ENCODE results near the gene WWOX. TPM values are rescaled to one million over a fixed set of nuclear protein-coding genes. Genes with fewer than 3 reads are reported as not detected.

WWOX gene
- total and polyA plus RNA-seq, 2 of the 13 experiments (the other 11 are each of a cell fraction or from before 2014, with no cell fraction given), result 9.1 to 37.4 TPM

DNA sequence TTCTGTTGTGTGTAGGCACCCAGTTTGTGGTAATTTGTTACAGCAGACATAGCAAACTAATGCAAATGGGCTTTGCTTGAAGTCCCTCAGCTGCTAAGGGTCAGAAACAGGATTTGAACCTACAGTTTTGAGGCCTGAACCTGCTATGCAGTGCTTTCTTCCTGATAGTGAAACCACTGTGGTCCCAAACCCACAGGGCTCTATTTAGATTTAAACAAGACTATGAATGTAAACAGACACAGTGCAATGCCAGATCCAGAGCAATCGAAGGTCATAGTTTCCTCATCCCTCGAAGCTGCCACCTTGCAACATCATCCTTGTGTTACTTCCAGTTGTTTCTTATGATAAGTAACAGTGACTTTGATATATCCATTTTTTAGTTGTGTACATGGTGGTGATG lies 630.2 kb downstream of the WWOX start (continued):
- TF ChIP-seq, protein P1, sequence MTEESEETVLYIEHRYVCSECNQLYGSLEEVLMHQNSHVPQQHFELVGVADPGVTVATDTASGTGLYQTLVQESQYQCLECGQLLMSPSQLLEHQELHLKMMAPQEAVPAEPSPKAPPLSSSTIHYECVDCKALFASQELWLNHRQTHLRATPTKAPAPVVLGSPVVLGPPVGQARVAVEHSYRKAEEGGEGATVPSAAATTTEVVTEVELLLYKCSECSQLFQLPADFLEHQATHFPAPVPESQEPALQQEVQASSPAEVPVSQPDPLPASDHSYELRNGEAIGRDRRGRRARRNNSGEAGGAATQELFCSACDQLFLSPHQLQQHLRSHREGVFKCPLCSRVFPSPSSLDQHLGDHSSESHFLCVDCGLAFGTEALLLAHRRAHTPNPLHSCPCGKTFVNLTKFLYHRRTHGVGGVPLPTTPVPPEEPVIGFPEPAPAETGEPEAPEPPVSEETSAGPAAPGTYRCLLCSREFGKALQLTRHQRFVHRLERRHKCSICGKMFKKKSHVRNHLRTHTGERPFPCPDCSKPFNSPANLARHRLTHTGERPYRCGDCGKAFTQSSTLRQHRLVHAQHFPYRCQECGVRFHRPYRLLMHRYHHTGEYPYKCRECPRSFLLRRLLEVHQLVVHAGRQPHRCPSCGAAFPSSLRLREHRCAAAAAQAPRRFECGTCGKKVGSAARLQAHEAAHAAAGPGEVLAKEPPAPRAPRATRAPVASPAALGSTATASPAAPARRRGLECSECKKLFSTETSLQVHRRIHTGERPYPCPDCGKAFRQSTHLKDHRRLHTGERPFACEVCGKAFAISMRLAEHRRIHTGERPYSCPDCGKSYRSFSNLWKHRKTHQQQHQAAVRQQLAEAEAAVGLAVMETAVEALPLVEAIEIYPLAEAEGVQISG (CRISPR knock-in tag; IDR thresholded peaks at IDR 0.05), result peak; percentile 62; the same call in 1 of the 2 replicates
- TF ChIP-seq POGZ (CRISPR knock-in tag; IDR thresholded peaks at IDR 0.05) (0 out of 2 replicates have a peak, but pooled peaks have one; percentile 25), ZNF776 (CRISPR knock-in tag; IDR thresholded peaks at IDR 0.05) (no peak), NFKB2 (CRISPR knock-in tag; IDR thresholded peaks at IDR 0.05; ENCODE audit: borderline replicate concordance) (no peak), ZNF772 (CRISPR knock-in tag; IDR thresholded peaks at IDR 0.05) (no peak), ATF1 (CRISPR knock-in tag; IDR thresholded peaks at IDR 0.05) (no peak), HMG20A (CRISPR knock-in tag; IDR thresholded peaks at IDR 0.05; ENCODE audit: borderline replicate concordance) (peak; percentile 84; the same call in 1 of the 2 replicates), ZBTB7B (CRISPR knock-in tag; IDR thresholded peaks at IDR 0.05) (peak; percentile 62; the same call in 1 of the 2 replicates)
- TF ChIP-seq, protein P2, sequence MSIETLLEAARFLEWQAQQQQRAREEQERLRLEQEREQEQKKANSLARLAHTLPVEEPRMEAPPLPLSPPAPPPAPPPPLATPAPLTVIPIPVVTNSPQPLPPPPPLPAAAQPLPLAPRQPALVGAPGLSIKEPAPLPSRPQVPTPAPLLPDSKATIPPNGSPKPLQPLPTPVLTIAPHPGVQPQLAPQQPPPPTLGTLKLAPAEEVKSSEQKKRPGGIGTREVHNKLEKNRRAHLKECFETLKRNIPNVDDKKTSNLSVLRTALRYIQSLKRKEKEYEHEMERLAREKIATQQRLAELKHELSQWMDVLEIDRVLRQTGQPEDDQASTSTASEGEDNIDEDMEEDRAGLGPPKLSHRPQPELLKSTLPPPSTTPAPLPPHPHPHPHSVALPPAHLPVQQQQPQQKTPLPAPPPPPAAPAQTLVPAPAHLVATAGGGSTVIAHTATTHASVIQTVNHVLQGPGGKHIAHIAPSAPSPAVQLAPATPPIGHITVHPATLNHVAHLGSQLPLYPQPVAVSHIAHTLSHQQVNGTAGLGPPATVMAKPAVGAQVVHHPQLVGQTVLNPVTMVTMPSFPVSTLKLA (IDR thresholded peaks at IDR 0.05), result no peak
- TF ChIP-seq, protein P3, sequence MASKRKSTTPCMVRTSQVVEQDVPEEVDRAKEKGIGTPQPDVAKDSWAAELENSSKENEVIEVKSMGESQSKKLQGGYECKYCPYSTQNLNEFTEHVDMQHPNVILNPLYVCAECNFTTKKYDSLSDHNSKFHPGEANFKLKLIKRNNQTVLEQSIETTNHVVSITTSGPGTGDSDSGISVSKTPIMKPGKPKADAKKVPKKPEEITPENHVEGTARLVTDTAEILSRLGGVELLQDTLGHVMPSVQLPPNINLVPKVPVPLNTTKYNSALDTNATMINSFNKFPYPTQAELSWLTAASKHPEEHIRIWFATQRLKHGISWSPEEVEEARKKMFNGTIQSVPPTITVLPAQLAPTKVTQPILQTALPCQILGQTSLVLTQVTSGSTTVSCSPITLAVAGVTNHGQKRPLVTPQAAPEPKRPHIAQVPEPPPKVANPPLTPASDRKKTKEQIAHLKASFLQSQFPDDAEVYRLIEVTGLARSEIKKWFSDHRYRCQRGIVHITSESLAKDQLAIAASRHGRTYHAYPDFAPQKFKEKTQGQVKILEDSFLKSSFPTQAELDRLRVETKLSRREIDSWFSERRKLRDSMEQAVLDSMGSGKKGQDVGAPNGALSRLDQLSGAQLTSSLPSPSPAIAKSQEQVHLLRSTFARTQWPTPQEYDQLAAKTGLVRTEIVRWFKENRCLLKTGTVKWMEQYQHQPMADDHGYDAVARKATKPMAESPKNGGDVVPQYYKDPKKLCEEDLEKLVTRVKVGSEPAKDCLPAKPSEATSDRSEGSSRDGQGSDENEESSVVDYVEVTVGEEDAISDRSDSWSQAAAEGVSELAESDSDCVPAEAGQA (IDR thresholded peaks at IDR 0.05; ENCODE audit: low read depth), result no peak
- TF ChIP-seq, protein P3 (CRISPR knock-in tag; IDR thresholded peaks at IDR 0.05; ENCODE audit: borderline replicate concordance), result 0 out of 2 replicates have a peak, but pooled peaks have one; percentile 35
- TF ChIP-seq, protein P4, sequence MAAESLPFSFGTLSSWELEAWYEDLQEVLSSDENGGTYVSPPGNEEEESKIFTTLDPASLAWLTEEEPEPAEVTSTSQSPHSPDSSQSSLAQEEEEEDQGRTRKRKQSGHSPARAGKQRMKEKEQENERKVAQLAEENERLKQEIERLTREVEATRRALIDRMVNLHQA (CRISPR knock-in tag; IDR thresholded peaks at IDR 0.05), result no peak
- TF ChIP-seq, protein P5, sequence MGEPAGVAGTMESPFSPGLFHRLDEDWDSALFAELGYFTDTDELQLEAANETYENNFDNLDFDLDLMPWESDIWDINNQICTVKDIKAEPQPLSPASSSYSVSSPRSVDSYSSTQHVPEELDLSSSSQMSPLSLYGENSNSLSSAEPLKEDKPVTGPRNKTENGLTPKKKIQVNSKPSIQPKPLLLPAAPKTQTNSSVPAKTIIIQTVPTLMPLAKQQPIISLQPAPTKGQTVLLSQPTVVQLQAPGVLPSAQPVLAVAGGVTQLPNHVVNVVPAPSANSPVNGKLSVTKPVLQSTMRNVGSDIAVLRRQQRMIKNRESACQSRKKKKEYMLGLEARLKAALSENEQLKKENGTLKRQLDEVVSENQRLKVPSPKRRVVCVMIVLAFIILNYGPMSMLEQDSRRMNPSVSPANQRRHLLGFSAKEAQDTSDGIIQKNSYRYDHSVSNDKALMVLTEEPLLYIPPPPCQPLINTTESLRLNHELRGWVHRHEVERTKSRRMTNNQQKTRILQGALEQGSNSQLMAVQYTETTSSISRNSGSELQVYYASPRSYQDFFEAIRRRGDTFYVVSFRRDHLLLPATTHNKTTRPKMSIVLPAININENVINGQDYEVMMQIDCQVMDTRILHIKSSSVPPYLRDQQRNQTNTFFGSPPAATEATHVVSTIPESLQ (CRISPR knock-in tag; conservative IDR thresholded peaks at IDR 0.05), result no peak
- TF ChIP-seq, protein P6, sequence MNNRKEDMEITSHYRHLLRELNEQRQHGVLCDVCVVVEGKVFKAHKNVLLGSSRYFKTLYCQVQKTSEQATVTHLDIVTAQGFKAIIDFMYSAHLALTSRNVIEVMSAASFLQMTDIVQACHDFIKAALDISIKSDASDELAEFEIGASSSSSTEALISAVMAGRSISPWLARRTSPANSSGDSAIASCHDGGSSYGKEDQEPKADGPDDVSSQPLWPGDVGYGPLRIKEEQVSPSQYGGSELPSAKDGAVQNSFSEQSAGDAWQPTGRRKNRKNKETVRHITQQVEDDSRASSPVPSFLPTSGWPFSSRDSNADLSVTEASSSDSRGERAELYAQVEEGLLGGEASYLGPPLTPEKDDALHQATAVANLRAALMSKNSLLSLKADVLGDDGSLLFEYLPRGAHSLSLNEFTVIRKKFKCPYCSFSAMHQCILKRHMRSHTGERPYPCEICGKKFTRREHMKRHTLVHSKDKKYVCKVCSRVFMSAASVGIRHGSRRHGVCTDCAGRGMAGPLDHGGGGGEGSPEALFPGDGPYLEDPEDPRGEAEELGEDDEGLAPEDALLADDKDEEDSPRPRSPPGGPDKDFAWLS (CRISPR knock-in tag; IDR thresholded peaks at IDR 0.05; ENCODE audit: borderline replicate concordance), result no peak
- TF ChIP-seq, protein P7, sequence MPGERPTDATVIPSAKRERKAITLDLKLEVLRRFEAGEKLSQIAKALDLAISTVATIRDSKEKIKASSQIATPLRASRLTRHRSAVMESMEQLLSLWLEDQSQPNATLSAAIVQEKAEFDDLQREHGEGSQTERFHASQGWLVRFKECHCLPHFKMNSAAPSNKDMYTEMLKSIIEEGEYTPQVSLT (CRISPR knock-in tag; IDR thresholded peaks at IDR 0.05; ENCODE audit: borderline replicate concordance, low read depth), result no peak
